HL-60 (cell line): ENCODE measurements around the gene TEX54.

Experiments
- DNase-seq, 2 experiments: peaks; one replicate each; pipeline ENCODE4 v3.0.0-alpha.2; 2010 to 2020; ENCODE audit warnings: low read depth in 1 of 2, low spot score in 1 of 2
- H3K27ac ChIP-seq: fragments of 250-450 bp; sonication (Bioruptor Pico); replicated peaks from 2 replicates; pipeline ENCODE4 v1.5.1; 2020; ENCODE audit warnings: mild to moderate bottlenecking, moderate library complexity
- H3K27me3 ChIP-seq: fragments of 250-450 bp; sonication (Bioruptor Pico); 2 replicates; pipeline ENCODE4 v1.5.1; 2021; ENCODE audit warnings: mild to moderate bottlenecking, moderate library complexity; ENCODE audit not compliant: insufficient read depth, poor library complexity, severe bottlenecking
- H3K4me3 ChIP-seq: replicated peaks from 2 replicates; pipeline ENCODE4 v1.5.1; 2011; ENCODE audit warnings: mild to moderate bottlenecking, control low read depth, low read length; ENCODE audit not compliant: insufficient read depth
- GABPA ChIP-seq: IDR thresholded peaks from 2 replicates; pipeline ENCODE4 v1.6.1; 2012; ENCODE audit warnings: low read depth
- POLR2AphosphoS5 ChIP-seq: IDR thresholded peaks from 2 replicates; pipeline ENCODE4 v1.6.1; 2012; ENCODE audit warnings: low read depth
- REST ChIP-seq: IDR thresholded peaks from 2 replicates; pipeline ENCODE4 v1.6.1; 2012; ENCODE audit warnings: low read depth; ENCODE audit not compliant: insufficient replicate concordance
- SPI1 ChIP-seq: IDR thresholded peaks from 2 replicates; pipeline ENCODE4 v1.6.1; 2012; ENCODE audit warnings: low read depth, mild to moderate bottlenecking, borderline replicate concordance
- TF ChIP-seq, protein P1 (sequence below): IDR thresholded peaks from one replicate; pipeline ENCODE4 v1.5.1; 2011; ENCODE audit warnings: low read length, control low read depth, inconsistent platforms; ENCODE audit not compliant: insufficient read depth

TEX54 gene

GRCh38 chr11:62854825-62855570, 22.4 kb upstream of the TEX54 start:
- H3K4me3 ChIP-seq: peak overlapping the region; percentile 55
- DNase-seq: peak in 1 of 2 experiments; percentile 65
- TF ChIP-seq SPI1 (no peak), POLR2AphosphoS5 (peak; percentile 21; the same call in 1 of the 2 replicates)
- H3K27me3 ChIP-seq: no peaks in the 10 kb centered on the region
- peak overlapping the region; percentile 94 for H3K27ac ChIP-seq

DNA sequence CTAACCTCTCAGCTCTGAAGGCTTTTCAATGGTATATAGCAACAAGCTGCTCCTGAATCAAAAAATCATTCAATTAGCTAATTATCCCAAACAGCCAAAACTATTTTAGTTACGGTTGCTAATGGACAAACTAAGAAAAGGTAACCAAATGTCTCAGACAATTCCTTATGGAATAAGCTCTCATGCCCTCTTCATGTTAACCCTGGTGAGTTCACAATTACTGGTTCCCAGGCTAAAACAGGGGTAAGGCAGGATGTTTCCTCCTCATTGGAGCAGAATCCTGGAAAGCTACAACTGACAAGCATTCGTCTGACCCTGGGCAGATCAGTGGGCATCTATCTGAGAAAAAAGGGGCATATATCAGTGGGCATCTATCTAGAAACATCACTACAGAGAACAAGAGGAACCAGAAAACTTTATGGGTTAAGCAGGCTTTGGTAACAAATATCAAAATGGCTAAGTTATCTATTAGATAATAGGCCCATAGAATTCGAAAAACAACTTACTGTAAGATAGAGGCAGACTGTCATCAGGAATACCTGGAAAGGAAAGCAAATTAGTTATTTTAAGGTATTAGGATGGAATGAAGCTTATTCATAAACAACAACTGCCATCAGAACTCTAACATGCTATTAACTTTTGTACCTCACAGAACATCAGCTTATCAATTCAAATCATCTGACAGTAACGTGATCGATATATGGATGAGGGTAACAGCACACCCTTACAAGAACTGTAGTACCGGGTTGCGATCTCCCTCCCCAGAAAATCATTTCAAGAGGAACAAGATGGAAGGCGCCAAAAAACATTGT, 21.6 kb upstream of the TEX54 start:
- H3K27ac ChIP-seq: peak overlapping the region; percentile 94
- TF ChIP-seq SPI1: no peak
- TF ChIP-seq, protein P1, sequence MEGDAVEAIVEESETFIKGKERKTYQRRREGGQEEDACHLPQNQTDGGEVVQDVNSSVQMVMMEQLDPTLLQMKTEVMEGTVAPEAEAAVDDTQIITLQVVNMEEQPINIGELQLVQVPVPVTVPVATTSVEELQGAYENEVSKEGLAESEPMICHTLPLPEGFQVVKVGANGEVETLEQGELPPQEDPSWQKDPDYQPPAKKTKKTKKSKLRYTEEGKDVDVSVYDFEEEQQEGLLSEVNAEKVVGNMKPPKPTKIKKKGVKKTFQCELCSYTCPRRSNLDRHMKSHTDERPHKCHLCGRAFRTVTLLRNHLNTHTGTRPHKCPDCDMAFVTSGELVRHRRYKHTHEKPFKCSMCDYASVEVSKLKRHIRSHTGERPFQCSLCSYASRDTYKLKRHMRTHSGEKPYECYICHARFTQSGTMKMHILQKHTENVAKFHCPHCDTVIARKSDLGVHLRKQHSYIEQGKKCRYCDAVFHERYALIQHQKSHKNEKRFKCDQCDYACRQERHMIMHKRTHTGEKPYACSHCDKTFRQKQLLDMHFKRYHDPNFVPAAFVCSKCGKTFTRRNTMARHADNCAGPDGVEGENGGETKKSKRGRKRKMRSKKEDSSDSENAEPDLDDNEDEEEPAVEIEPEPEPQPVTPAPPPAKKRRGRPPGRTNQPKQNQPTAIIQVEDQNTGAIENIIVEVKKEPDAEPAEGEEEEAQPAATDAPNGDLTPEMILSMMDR: no peak
- no peak for TF ChIP-seq GABPA
- TF ChIP-seq REST: no peak
- no peak for TF ChIP-seq POLR2AphosphoS5
- H3K4me3 ChIP-seq: peak overlapping the region; percentile 55
- DNase-seq: peak in 1 of 2 experiments; percentile 55
- no peaks in the 10 kb centered on the region for H3K27me3 ChIP-seq

DNA sequence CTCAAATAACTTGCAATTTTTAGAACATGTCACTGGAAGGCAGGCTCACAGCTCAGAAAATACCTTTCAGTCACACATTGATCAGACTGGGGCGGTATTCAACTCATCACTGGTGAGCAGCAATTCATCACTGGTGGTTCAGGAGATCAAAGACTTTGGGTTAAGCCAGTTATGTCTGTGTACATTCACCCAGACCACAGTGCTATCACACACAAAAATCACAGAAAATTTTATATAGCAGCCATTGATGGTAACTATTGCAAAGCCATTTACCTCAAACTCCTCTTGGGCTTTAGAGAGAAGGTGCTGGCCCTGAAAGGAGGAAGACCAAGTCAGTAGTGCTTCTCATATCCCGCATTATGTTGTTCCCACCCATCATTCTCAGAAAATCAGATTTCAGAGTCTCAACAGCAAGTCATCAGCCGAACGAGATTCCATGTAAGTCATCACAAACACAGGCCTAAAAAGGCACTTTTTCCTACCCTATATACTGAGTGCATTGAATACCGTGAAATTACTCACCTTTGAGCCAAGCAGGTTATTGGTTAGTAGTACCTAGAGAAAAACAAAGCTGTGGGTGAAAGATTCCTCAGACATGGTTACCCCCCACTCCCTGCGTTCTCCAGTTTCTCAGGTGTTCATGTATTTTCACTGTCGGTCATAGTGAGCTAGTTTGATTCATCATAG, 20.8 kb upstream of the TEX54 start:
- TF ChIP-seq POLR2AphosphoS5: peak; percentile 58
- TF ChIP-seq GABPA: no peak

DNA sequence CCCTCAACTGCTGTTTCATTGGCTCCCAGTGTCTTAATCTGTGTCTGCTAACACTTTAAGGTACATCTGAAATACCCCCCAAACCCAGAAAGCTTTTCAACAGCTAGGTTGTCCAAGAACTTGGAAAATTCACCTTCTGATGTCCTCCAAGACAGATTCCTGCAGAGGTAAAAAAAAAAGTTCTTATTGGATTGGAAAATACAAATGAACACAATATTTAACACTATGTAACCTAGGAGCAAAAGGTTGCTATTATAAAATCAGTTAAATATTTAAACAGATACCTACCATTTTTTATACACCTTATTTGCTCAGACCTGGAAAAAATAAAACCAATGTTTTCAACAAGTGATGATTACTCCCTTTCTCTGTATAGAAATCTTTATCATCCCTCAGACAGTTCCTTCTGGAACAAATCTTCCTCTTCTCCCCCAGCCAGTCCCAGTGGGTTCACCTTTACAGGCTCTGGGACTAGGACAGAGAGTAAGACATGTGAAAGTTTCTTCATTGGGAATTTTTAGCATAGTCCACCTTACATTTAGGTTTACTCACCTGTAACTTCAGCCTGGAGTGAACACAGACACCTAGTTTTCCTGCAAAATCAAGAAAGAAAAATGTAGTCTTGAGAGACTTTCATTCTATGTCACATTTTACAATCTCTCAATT, 20.0 kb upstream of the TEX54 start:
- Histone ChIP-seq H3K27me3 (no peaks in the 10 kb centered on the region), H3K4me3 (peak overlapping the region; percentile 55; the same call in 1 of the 2 replicates), H3K27ac (peak overlapping the region; percentile 94)
- peak in 1 of 2 experiments; percentile 63 for DNase-seq
- TF ChIP-seq GABPA (no peak), SPI1 (no peak), POLR2AphosphoS5 (no peak), REST (no peak)
- TF ChIP-seq, protein P1: no peak

More for the DNA sequence above, 20.8 kb upstream of the TEX54 start:
- peak overlapping the region; percentile 55 for H3K4me3 ChIP-seq
- no peaks in the 10 kb centered on the region for H3K27me3 ChIP-seq
- DNase-seq: peak in 1 of 2 experiments; percentile 47
- peak overlapping the region; percentile 94 for H3K27ac ChIP-seq
